GM08714 (cell line): ENCODE measurements around the gene C1orf159.

ENCODE experiments used
- H3K4me3 ChIP-seq: fragments of 200-500 bp; sonication (Bioruptor generic); 2 replicates; pipeline ENCODE4 v1.5.1; 2014; ENCODE audit warnings: mild to moderate bottlenecking, low read length, inconsistent platforms
- ZNF274 ChIP-seq: IDR thresholded peaks from 2 replicates; pipeline ENCODE4 v1.6.1; 2012; ENCODE audit warnings: mild to moderate bottlenecking, low read depth, low read length

C1orf159 gene

GRCh38 chr1:1054099-1054700 lies 61.7 kb downstream of the C1orf159 start:
- no peak overlapping the region for H3K4me3 ChIP-seq
- no peak for TF ChIP-seq ZNF274

GRCh38 chr1:1053682-1054081 lies 62.2 kb downstream of the C1orf159 start:
- TF ChIP-seq ZNF274, result no peak
- H3K4me3 ChIP-seq, result no peak overlapping the region

GRCh38 chr1:1053022-1053421 lies 62.9 kb downstream of the C1orf159 start:
- no peak for TF ChIP-seq ZNF274
- no peak overlapping the region for H3K4me3 ChIP-seq

- no peak overlapping the region for H3K4me3 ChIP-seq
- no peak for TF ChIP-seq ZNF274
Measured at GRCh38 chr1:1052003-1052840, 63.7 kb downstream of the C1orf159 start.

GRCh38 chr1:1051127-1051810 lies 64.6 kb downstream of the C1orf159 start:
- H3K4me3 ChIP-seq, result no peak overlapping the region
- no peak for TF ChIP-seq ZNF274

- no peak for TF ChIP-seq ZNF274
- H3K4me3 ChIP-seq, result no peak overlapping the region
Measured at GRCh38 chr1:1050577-1051052, 65.3 kb downstream of the C1orf159 start.

GRCh38 chr1:1049318-1050165 lies 66.3 kb downstream of the C1orf159 start:
- TF ChIP-seq ZNF274, result no peak
- no peak overlapping the region for H3K4me3 ChIP-seq

- TF ChIP-seq ZNF274, result no peak
- H3K4me3 ChIP-seq, result no peak overlapping the region
Measured at GRCh38 chr1:1048765-1049164, 67.1 kb downstream of the C1orf159 start.

- TF ChIP-seq ZNF274, result no peak
- H3K4me3 ChIP-seq, result no peak overlapping the region
Measured at GRCh38 chr1:1047963-1048362, 67.9 kb downstream of the C1orf159 start.

- no peak overlapping the region for H3K4me3 ChIP-seq
Measured at GRCh38 chr1:1047407-1047806, 68.5 kb downstream of the C1orf159 start.

GRCh38 chr1:1046767-1047166 lies 69.1 kb downstream of the C1orf159 start:
- H3K4me3 ChIP-seq, result no peak overlapping the region
- TF ChIP-seq ZNF274, result no peak

More at GRCh38 chr1:1047407-1047806, 68.5 kb downstream of the C1orf159 start:
- no peak for TF ChIP-seq ZNF274

- no peak overlapping the region for H3K4me3 ChIP-seq
- no peak for TF ChIP-seq ZNF274
Measured at GRCh38 chr1:1046243-1046642, 69.6 kb downstream of the C1orf159 start.

- TF ChIP-seq ZNF274, result no peak
- no peak overlapping the region for H3K4me3 ChIP-seq
Measured at GRCh38 chr1:1045129-1045528, 70.8 kb downstream of the C1orf159 start.
